Sigmoid colon (tissue), 7 donors: ENCODE measurements around the gene DENND2A. TPM values are rescaled to one million over a fixed set of nuclear protein-coding genes. Genes with fewer than 3 reads are reported as not detected.
A peak's percentile ranks its signal among the peaks of the same experiment; 100 is the strongest.
"Not testable (repeated sequence)": the region's sequence is repeated elsewhere in the genome, so short reads cannot be mapped to it uniquely, and the experiment has no call there.

Experiments used
- DNase-seq: peaks from one replicate; pipeline ENCODE4 v3.0.0-alpha.2; 2019
- H3K27ac ChIP-seq, 4 donors: fragments of 200-600 bp; sonication (generic); one replicate each; pipeline ENCODE4 v1.5.1; 2016 to 2019; ENCODE audit warnings: mild to moderate bottlenecking in 1 of 4
- H3K27me3 ChIP-seq, 3 donors: fragments of 200-600 bp; sonication (generic); one replicate each; pipeline ENCODE4 v1.5.1; 2019; ENCODE audit warnings: mild to moderate bottlenecking in 1 of 3
- H3K36me3 ChIP-seq, 4 donors: fragments of 200-600 bp; sonication (generic); one replicate each; pipeline ENCODE4 v1.5.1; 2016 to 2019
- H3K4me1 ChIP-seq, 4 donors: fragments of 200-600 bp; sonication (generic); one replicate each; pipeline ENCODE4 v1.5.1; 2017 to 2019
- H3K4me3 ChIP-seq, 4 donors: fragments of 200-600 bp; sonication (generic); one replicate each; pipeline ENCODE4 v1.5.1; 2017 to 2019; ENCODE audit warnings: mild to moderate bottlenecking in 2 of 4, moderate library complexity in 1 of 4
- H3K9me3 ChIP-seq, 4 donors: fragments of 200-600 bp in 3 of 4; sonication (generic) in 3 of 4; one replicate each; pipeline versions ENCODE4 v1.5.1 to v1.6.1; 2013 to 2019
- EP300 ChIP-seq, 4 donors: sonication (generic); formaldehyde crosslinking; IDR thresholded peaks; one replicate each; pipeline ENCODE4 v1.6.1; 2017; ENCODE audit warnings: antibody characterized with exemption in 4 of 4
- POLR2A ChIP-seq, 2 donors: fragments of 450-650 bp; IDR thresholded peaks; one replicate each; pipeline ENCODE4 v1.6.1; 2016; ENCODE audit warnings: antibody characterized with exemption in 2 of 2, mild to moderate bottlenecking in 2 of 2, moderate library complexity in 2 of 2
- POLR2AphosphoS5 ChIP-seq, 4 donors: sonication (generic); formaldehyde crosslinking; IDR thresholded peaks; one replicate each; pipeline ENCODE4 v1.6.1; 2017; ENCODE audit warnings: antibody characterized with exemption in 4 of 4
- whole genome bisulfite sequencing, 2 donors: extraction: QIAGEN DNeasy Blood & Tissue Kit; methylation state at CpG; one replicate each; pipeline ENCODE4 v1.1.7; 2013; 5-methylcytosine and 5-hydroxymethylcytosine counted together
- intact Hi-C: fragments of 100-400 bp; cut with DNase I; formaldehyde crosslinking; loops from one replicate; pipeline ENCODE4 v1.15.1; 2023
- polyA plus RNA-seq, 3 donors: library from polyadenylated mRNA; stranded (reverse); fragments of 200-250 nt; gene quantifications; one replicate each; pipeline ENCODE4 v1.2.3, GENCODE V29; 2013
- total RNA-seq, 4 donors: library from RNA; depleted of rRNA; stranded (reverse); fragments of >200 nt; gene quantifications; one replicate each; pipeline ENCODE4 v1.1.0, GENCODE V29; 2016
- TF ChIP-seq, protein P1 (sequence below), 4 experiments: fragments of 450-650 bp in 3 of 4; fragments of 200-600 bp in 1 of 4; IDR thresholded peaks; one replicate each; pipeline ENCODE4 v1.5.1; 2016 to 2019; ENCODE audit warnings: antibody characterized with exemption in 4 of 4, mild to moderate bottlenecking in 3 of 4, moderate library complexity in 2 of 4
- donor health status: healthy with polysubstance abuse.
- donor health status: Bipolar disorder and iron deficiency.
- donor health status: healthy.

Gene DENND2A
- total and polyA plus RNA-seq, 7 donors, result 6.2 to 38.8 (median 11.4) TPM

DNA sequence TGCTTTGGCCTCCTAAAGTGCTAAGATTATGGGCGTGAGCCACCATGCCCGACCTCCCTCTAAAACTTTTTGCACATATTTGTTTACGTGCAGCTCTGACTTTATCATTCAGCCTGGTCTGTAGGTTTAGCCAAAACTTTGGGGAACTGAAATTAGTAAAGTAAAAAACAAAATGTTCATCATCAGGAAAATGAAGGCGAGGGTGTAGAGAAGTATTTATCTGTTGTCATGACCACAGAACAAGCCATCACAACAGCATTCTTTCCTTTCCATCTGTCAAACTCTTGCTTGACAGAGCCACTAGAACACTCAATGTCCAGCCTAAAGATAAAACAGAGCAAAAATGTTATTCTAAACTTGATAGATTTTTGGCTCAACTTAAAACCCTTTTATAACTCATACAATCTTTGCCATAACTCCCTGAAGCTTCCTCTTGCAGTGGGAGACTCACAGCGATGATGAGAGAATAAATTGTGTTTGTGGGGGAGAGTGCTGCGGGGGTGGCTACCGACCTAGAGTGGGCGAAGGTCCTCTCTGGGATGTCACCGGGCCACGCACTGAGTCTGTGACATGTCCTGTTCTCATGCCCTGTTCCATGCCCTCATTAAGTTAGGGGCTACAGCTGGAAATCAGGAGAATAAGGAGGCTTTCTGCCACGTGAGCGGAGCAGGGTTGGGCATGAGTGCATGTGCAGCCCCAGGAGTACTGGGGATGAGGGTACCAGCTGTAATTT, 102.7 kb downstream of the DENND2A start:
- WGBS, 2 donors, result 73 to 82% methylated on average over 12 of the region's 12 CpGs
- no peak for DNase-seq
- peak overlapping the region; percentile 6 to 96 (median 22) for H3K27ac ChIP-seq
- H3K36me3 ChIP-seq, result no peaks in the 10 kb centered on the region
- H3K9me3 ChIP-seq, result no peaks in the 10 kb centered on the region
- intact Hi-C loops, result no loop called here
- TF ChIP-seq POLR2AphosphoS5 (IDR thresholded peaks at IDR 0.05) (peak in 2 of 4 donors; percentile 29 to 38), EP300 (IDR thresholded peaks at IDR 0.05) (no peak)
- no peaks in the 10 kb centered on the region for H3K27me3 ChIP-seq
- H3K4me1 ChIP-seq, result peaks cover 0 to 43% (median 31%) of the 10 kb centered on the region in 4 donors
- H3K4me3 ChIP-seq, result no peak overlapping the region

- WGBS, 2 donors, result 68 to 91% methylated on average over 3 of the region's 3 CpGs
- Histone ChIP-seq H3K4me1 (peaks cover 0 to 18% (median 12%) of the 10 kb centered on the region in 4 donors), H3K4me3 (no peak overlapping the region), H3K27me3 (no peaks in the 10 kb centered on the region), H3K27ac (peak overlapping the region in 3 of 4 donors; percentile 14 to 96 (median 42)), H3K36me3 (no peaks in the 10 kb centered on the region), H3K9me3 (no peaks in the 10 kb centered on the region)
- intact Hi-C loops, result no loop called here
- peak in 3 of 4 donors; percentile 26 to 46 (median 37) for TF ChIP-seq POLR2AphosphoS5 (IDR thresholded peaks at IDR 0.05)
- TF ChIP-seq, protein P1, sequence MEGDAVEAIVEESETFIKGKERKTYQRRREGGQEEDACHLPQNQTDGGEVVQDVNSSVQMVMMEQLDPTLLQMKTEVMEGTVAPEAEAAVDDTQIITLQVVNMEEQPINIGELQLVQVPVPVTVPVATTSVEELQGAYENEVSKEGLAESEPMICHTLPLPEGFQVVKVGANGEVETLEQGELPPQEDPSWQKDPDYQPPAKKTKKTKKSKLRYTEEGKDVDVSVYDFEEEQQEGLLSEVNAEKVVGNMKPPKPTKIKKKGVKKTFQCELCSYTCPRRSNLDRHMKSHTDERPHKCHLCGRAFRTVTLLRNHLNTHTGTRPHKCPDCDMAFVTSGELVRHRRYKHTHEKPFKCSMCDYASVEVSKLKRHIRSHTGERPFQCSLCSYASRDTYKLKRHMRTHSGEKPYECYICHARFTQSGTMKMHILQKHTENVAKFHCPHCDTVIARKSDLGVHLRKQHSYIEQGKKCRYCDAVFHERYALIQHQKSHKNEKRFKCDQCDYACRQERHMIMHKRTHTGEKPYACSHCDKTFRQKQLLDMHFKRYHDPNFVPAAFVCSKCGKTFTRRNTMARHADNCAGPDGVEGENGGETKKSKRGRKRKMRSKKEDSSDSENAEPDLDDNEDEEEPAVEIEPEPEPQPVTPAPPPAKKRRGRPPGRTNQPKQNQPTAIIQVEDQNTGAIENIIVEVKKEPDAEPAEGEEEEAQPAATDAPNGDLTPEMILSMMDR (IDR thresholded peaks at IDR 0.05), result no peak
- peak; percentile 71 for DNase-seq
Measured at GRCh38 chr7:140534743-140535142, 105.9 kb downstream of the DENND2A start.

DNA sequence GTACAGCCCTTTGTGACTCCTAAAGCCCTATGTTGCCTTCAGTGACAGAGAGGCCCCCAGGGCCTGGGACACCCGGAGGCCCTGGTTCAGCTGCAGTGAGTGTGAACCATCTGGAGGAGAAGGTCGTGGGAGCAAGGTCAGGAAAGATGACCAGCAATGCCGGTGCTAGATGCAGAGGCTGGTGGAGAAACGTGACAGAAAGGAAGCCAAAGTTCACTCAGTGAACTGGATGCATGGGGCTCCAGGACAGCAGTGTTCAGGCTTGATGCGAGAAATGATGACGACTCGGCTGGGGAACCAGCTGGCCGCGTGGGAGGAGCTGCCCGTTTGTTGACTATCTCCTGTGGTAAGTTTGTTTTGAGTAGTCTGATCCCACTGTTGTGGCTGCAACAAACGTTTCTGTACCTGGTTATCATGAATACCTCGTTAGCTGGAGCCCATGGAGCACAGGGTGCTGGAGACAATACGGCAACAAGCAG, 107.2 kb downstream of the DENND2A start:
- WGBS, 2 donors, result 78 to 79% methylated on average over 13 of the region's 13 CpGs
- Histone ChIP-seq H3K4me3 (no peak overlapping the region), H3K27ac (peak overlapping the region in 1 of 4 donors; percentile 96)

DNA sequence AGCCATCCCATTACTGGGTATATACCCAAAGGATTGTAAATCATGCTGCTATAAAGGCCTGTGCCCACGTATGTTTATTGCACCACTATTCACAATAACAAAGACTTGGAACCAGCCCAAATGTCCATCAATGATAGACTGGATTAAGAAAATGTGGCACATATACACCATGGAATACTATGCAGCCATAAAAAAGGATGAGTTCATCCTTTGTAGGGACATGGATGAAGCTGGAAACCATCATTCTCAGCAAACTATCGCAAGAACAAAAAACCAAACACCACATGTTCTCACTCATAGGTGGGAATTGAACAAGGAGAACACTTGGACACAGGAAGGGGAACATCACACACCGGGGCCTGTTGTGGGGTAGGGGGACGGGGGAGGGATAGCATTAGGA, 111.2 kb downstream of the DENND2A start:
- H3K27ac ChIP-seq, H3K4me3 ChIP-seq, DNase-seq, H3K36me3 ChIP-seq, intact Hi-C loops, H3K27me3 ChIP-seq, H3K9me3 ChIP-seq, H3K4me1 ChIP-seq: not testable (repeated sequence)
- 73 to 88% methylated on average over 4 of the region's 4 CpGs for WGBS, 2 donors

More for the DNA sequence above, 107.2 kb downstream of the DENND2A start:
- Histone ChIP-seq H3K9me3 (no peaks in the 10 kb centered on the region), H3K27me3 (no peaks in the 10 kb centered on the region), H3K4me1 (peaks cover 0 to 16% (median 9%) of the 10 kb centered on the region in 4 donors), H3K36me3 (no peaks in the 10 kb centered on the region)
- TF ChIP-seq POLR2A (IDR thresholded peaks at IDR 0.05) (no peak), EP300 (IDR thresholded peaks at IDR 0.05) (no peak), POLR2AphosphoS5 (IDR thresholded peaks at IDR 0.05) (no peak)
- TF ChIP-seq, protein P1 (IDR thresholded peaks at IDR 0.05), result no peak
- intact Hi-C loops, result no loop called here
- peak; percentile 39 for DNase-seq

DNA sequence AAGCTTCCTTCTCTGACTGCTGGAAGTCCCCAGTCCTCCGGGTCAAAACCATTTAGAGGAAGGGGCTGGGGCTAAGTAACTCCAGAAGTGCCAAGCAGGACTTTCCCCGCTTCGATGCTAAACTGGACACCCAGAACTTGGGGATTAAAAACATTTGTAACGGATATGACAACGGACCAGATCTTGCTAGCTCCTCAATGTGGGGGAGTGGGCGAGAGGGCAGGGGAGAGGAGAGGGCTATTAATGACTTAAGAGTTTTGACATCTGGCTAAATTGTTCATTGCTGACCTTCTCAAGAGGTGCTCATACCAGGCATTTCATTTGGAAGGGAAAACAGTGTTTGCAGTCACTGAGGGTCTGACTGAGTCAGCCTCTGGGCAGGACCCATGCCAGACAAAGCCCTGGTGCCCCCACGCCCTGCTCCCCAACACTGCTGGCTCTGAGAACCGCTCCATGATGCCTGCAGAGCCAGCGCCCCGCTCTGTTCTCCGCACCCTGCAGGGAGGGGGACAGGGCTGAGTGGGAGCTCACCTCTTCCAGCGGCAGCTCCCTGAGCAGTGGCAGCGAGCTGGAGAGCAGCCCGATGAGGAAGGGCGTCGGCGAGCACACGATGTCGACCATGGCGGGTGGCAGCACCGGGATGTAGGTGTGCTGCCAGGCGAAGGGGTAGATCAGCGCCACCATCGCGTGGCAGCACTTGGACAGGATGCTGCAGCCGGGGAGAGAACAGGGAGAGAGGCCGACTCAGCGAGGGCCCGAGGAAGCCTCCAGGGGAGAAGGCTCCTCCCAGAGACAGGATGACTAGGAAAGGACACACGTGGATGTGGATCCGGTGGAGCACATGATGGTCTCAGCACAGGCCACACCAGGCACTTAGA, 113.6 kb downstream of the DENND2A start:
- no peak for DNase-seq
- Histone ChIP-seq H3K9me3 (no peaks in the 10 kb centered on the region), H3K36me3 (peaks cover 0 to 11% (median 0%) of the 10 kb centered on the region in 4 donors), H3K27me3 (no peaks in the 10 kb centered on the region), H3K4me3 (no peak overlapping the region), H3K4me1 (no peaks in the 10 kb centered on the region), H3K27ac (peak overlapping the region in 1 of 4 donors; percentile 66)
- 86 to 87% methylated on average over 31 of the region's 31 CpGs for WGBS, 2 donors
- intact Hi-C loops, result no loop called here
- TF ChIP-seq POLR2A (IDR thresholded peaks at IDR 0.05), result no peak

DNA sequence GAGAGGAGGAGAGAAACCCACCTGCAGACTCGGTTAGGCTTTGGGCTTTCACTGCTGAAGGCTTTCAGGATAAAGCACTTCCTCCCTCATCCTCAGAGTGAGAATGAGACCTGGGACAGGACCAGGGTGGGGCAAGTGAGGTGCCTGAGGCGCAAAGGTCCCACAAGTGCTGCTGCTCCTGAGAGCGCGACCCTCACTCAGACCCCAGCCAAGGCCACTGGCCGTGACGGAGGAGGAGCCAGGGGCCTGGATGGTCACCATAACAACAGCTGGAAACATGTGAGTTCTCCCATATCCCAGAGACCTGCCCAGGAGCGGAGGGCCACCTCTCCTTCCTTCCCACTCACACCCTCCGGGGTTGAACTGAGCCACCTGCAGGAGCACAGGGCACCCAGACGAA, 114.4 kb downstream of the DENND2A start:
- H3K4me3 ChIP-seq, result no peak overlapping the region
- peak overlapping the region in 1 of 4 donors; percentile 66 for H3K27ac ChIP-seq
- intact Hi-C loops, result no loop called here
- no peaks in the 10 kb centered on the region for H3K27me3 ChIP-seq
- no peak for DNase-seq
- peaks cover 0 to 11% (median 0%) of the 10 kb centered on the region in 4 donors for H3K36me3 ChIP-seq
- WGBS, 2 donors, result 83 to 85% methylated on average over 9 of the region's 9 CpGs
- no peaks in the 10 kb centered on the region for H3K9me3 ChIP-seq
- TF ChIP-seq, protein P1 (IDR thresholded peaks at IDR 0.05), result no peak
- TF ChIP-seq EP300 (IDR thresholded peaks at IDR 0.05), result no peak
- TF ChIP-seq POLR2AphosphoS5 (IDR thresholded peaks at IDR 0.05), result no peak
- no peak for TF ChIP-seq POLR2A (IDR thresholded peaks at IDR 0.05)
- H3K4me1 ChIP-seq, result no peaks in the 10 kb centered on the region
